Spleen (tissue), 11 donors: Measurements from ENCODE around the gene STEAP3. TPM values are rescaled to one million over a fixed set of nuclear protein-coding genes. Genes with fewer than 3 reads are reported as not detected.

Source experiments
- DNase-seq: peaks from one replicate; pipeline ENCODE4 v3.0.0-alpha.2; 2020
- H3K27ac ChIP-seq, 8 donors: fragments of 200-600 bp; sonication (generic) in 7 of 8; 1 replicate in 4 of 8; 2 replicates in 4 of 8; pipeline versions ENCODE4 v1.5.0 to v1.8.0; 2016 to 2021; ENCODE audit warnings: inconsistent platforms in 4 of 8, mild to moderate bottlenecking in 4 of 8, moderate library complexity in 1 of 8
- H3K27me3 ChIP-seq, 7 donors: fragments of 200-600 bp; sonication (generic) in 6 of 7; replicated peaks in 1 of 7; 1 replicate in 4 of 7; 2 replicates in 3 of 7; pipeline versions ENCODE4 v1.5.0 to v1.8.0; 2016 to 2021; ENCODE audit warnings: inconsistent platforms in 3 of 7, mild to moderate bottlenecking in 1 of 7
- H3K36me3 ChIP-seq, 6 donors: fragments of 200-600 bp; sonication (generic) in 5 of 6; 1 replicate in 4 of 6; 2 replicates in 2 of 6; pipeline versions ENCODE4 v1.5.0 to v1.8.0; 2016 to 2021; ENCODE audit warnings: inconsistent platforms in 2 of 6
- H3K4me1 ChIP-seq, 6 donors: fragments of 200-600 bp; sonication (generic) in 5 of 6; 1 replicate in 3 of 6; 2 replicates in 3 of 6; pipeline versions ENCODE4 v1.5.0 to v1.8.0; 2016 to 2021; ENCODE audit warnings: inconsistent platforms in 3 of 6
- H3K4me3 ChIP-seq, 8 donors: fragments of 200-600 bp; sonication (generic) in 7 of 8; 1 replicate in 4 of 8; 2 replicates in 4 of 8; pipeline versions ENCODE4 v1.5.0 to v1.8.0; 2016 to 2021; ENCODE audit warnings: inconsistent platforms in 4 of 8, mild to moderate bottlenecking in 4 of 8, moderate library complexity in 2 of 8
- H3K9me3 ChIP-seq, 8 donors: fragments of 200-600 bp; sonication (generic) in 7 of 8; 1 replicate in 4 of 8; 2 replicates in 4 of 8; pipeline versions ENCODE4 v1.5.0 to v1.8.0; 2016 to 2021; ENCODE audit warnings: inconsistent platforms in 4 of 8
- CTCF ChIP-seq, 11 experiments: fragments of 200-600 bp in 7 of 11; fragments of 450-650 bp in 4 of 11; sonication (generic) in 4 of 11; IDR thresholded peaks in 8 of 11; conservative IDR thresholded peaks in 3 of 11; 1 replicate in 7 of 11; 2 replicates in 4 of 11; pipeline versions ENCODE4 v1.4.0 to v1.8.0; 2016 to 2021; ENCODE audit warnings: antibody characterized with exemption in 11 of 11, inconsistent platforms in 4 of 11, mild to moderate bottlenecking in 1 of 11
- POLR2A ChIP-seq, 3 donors: fragments of 450-650 bp; IDR thresholded peaks; one replicate each; pipeline ENCODE4 v1.5.1; 2017; ENCODE audit warnings: antibody characterized with exemption in 3 of 3, mild to moderate bottlenecking in 1 of 3
- POLR2AphosphoS5 ChIP-seq, 3 donors: sonication (generic); formaldehyde crosslinking; IDR thresholded peaks; one replicate each; pipeline ENCODE4 v1.5.1; 2017; ENCODE audit warnings: antibody characterized with exemption in 3 of 3
- WGBS, 5 donors: extraction: QIAGEN DNeasy Blood & Tissue Kit in 3 of 5; methylation state at CpG; one replicate each; pipeline versions ENCODE4 v1.1.5 to v1.1.7; 2013 to 2018; 5-methylcytosine and 5-hydroxymethylcytosine counted together
- intact Hi-C: fragments of 100-400 bp; cut with DNase I; formaldehyde crosslinking; loops from one replicate; pipeline ENCODE4 v1.15.0; 2023; ENCODE audit warnings: low total_unique reads
- polyA plus RNA-seq, 3 donors: library from polyadenylated mRNA; stranded (reverse); fragments of 200-250 nt; gene quantifications; one replicate each; pipeline ENCODE4 v1.2.1, GENCODE V29; 2013
- total RNA-seq, 7 donors: library from RNA; depleted of rRNA in 3 of 7; stranded (reverse); fragments of >200 nt in 3 of 7; fragmentation: NEBNext Ultra II Directional in 4 of 7; extraction: Animal tissue kit (Norgen Biotek cat#: 25700) in 4 of 7; gene quantifications; one replicate each; pipeline versions ENCODE4 v1.1.0 to v1.2.1, GENCODE V29; 2016 to 2021
- donor health status: healthy with polysubstance abuse.
- donor health status: DM: no; HTN: no; CAD: no; lungs with moderate emphysema.
- donor health status: DM: no; HTN: no; CAD: no.
- donor health status: Bipolar disorder and iron deficiency.
- donor health status: healthy.
- donor health status: DM: no; HTN: no; CAD: no.
- donor health status: DM: yes; HTN: yes; CAD: no.

Gene STEAP3
- total and polyA plus RNA-seq, 10 donors: 0.26 to 3.6 (median 1.5) TPM

DNA sequence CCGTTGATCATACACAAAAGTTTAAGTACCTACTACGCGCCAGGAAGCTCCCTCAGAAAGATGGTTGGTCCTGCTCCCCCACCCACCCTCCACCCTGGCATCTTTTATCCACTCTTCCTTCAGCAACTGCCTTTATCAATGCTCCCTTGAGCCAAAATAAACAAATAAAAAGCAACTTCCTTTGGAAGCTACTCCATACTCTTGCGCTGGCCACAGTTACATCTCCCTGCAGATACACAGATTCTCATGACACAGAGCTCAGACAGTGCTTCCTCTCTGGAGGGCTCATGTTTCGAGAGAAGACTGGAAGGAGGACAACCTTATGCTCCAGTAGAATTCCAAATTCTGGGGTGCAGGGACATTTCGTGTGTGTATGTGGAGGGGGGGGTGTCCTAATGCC, 3.8 kb upstream of the STEAP3 start:
- Histone ChIP-seq H3K4me3 (no peak overlapping the region), H3K36me3 (no peaks in the 10 kb centered on the region), H3K9me3 (no peaks in the 10 kb centered on the region), H3K4me1 (peaks cover 0 to 24% (median 18%) of the 10 kb centered on the region in 6 donors), H3K27ac (no peak overlapping the region), H3K27me3 (peaks cover 0 to 25% (median 11%) of the 10 kb centered on the region in 7 donors)
- 60 to 81% (median 73%) methylated on average over 6 of the region's 6 CpGs for WGBS, 5 donors
- intact Hi-C loops: no loop called here
- no peak for DNase-seq
- TF ChIP-seq CTCF (IDR thresholded peaks at IDR 0.05 in 8 of 11, conservative IDR thresholded peaks at IDR 0.05 in 3 of 11): no peak
- TF ChIP-seq POLR2A (IDR thresholded peaks at IDR 0.05): no peak
- TF ChIP-seq POLR2AphosphoS5 (IDR thresholded peaks at IDR 0.05): no peak

DNA sequence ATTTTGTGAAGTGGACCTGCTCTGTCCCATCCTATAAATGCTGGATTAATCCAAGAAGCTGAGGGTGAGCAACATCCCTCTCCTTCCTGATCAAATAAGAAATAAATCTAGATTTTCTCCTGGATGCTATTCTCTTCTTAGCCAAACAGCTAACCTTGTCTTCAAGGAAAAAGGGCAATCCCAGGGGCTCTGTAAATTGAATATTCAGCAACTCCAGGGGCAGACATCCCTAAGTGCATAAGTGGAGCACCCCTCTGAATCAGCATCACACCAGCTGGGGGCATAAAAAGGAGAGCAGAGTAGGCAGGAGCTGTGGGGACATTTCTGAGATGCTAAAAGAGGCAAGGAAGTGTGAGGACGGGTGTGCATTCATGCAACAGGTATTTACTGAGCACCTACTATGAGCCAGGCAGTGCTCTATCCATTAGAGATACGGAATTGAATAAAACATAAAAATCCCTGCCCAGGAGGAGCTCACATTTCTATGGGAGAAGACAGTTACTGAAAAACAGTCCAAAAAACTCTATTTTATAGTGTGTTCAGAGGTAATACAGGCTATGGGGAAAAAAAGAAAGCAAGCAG, 2.8 kb upstream of the STEAP3 start:
- WGBS, 5 donors: 79 to 95% (median 90%) methylated on average over 2 of the region's 2 CpGs
- Histone ChIP-seq H3K9me3 (no peaks in the 10 kb centered on the region), H3K4me1 (peaks cover 0 to 30% (median 20%) of the 10 kb centered on the region in 6 donors), H3K27ac (no peak overlapping the region), H3K4me3 (no peak overlapping the region), H3K27me3 (peaks cover 0 to 35% (median 11%) of the 10 kb centered on the region in 7 donors), H3K36me3 (no peaks in the 10 kb centered on the region)
- DNase-seq: no peak
- intact Hi-C loops: no loop called here
- TF ChIP-seq POLR2A (IDR thresholded peaks at IDR 0.05) (no peak), POLR2AphosphoS5 (IDR thresholded peaks at IDR 0.05) (no peak), CTCF (IDR thresholded peaks at IDR 0.05 in 8 of 11, conservative IDR thresholded peaks at IDR 0.05 in 3 of 11) (no peak)

GRCh38 chr2:119221609-119222008, 2.0 kb upstream of the STEAP3 start:
- H3K27me3 ChIP-seq: peaks cover 0 to 35% (median 11%) of the 10 kb centered on the region in 7 donors
- DNase-seq: no peak

More at GRCh38 chr2:119221609-119222008, 2.0 kb upstream of the STEAP3 start:
- H3K9me3 ChIP-seq: no peaks in the 10 kb centered on the region
- no peak overlapping the region for H3K4me3 ChIP-seq
- H3K4me1 ChIP-seq: peaks cover 0 to 30% (median 20%) of the 10 kb centered on the region in 6 donors
- TF ChIP-seq POLR2AphosphoS5 (IDR thresholded peaks at IDR 0.05) (no peak), CTCF (IDR thresholded peaks at IDR 0.05 in 8 of 11, conservative IDR thresholded peaks at IDR 0.05 in 3 of 11) (no peak), POLR2A (IDR thresholded peaks at IDR 0.05) (no peak)
- H3K27ac ChIP-seq: no peak overlapping the region
- WGBS, 5 donors: 60 to 71% (median 70%) methylated on average over 5 of the region's 5 CpGs
- intact Hi-C loops: no loop called here
- H3K36me3 ChIP-seq: no peaks in the 10 kb centered on the region
